HEK293T (cell line): ENCODE results near the gene ZFPM1.

Experiments
- BHLHE40 ChIP-seq: fragments of 450-650 bp; IDR thresholded peaks from 2 replicates; pipeline ENCODE4 v1.6.1; 2016; ENCODE audit warnings: mild to moderate bottlenecking, moderate library complexity, borderline replicate concordance
- FOXA1 ChIP-seq: fragments of 450-650 bp; IDR thresholded peaks from 2 replicates; pipeline ENCODE4 v1.6.1; 2016; ENCODE audit warnings: mild to moderate bottlenecking
- FOXK2 ChIP-seq: fragments of 450-650 bp; IDR thresholded peaks from 2 replicates; pipeline ENCODE4 v1.6.1; 2016; ENCODE audit warnings: mild to moderate bottlenecking
- NFRKB ChIP-seq: fragments of 450-650 bp; IDR thresholded peaks from 2 replicates; pipeline ENCODE4 v1.6.1; 2016; ENCODE audit warnings: mild to moderate bottlenecking, moderate library complexity
- SP1 ChIP-seq: fragments of 450-650 bp; IDR thresholded peaks from 2 replicates; pipeline ENCODE4 v1.6.1; 2017
- SUZ12 ChIP-seq: fragments of 450-650 bp; IDR thresholded peaks from 2 replicates; pipeline ENCODE4 v1.6.1; 2016; ENCODE audit warnings: mild to moderate bottlenecking
- TF ChIP-seq, protein P1 (sequence below): fragments of 450-650 bp; IDR thresholded peaks from 2 replicates; pipeline ENCODE4 v1.6.1; 2016

DNA sequence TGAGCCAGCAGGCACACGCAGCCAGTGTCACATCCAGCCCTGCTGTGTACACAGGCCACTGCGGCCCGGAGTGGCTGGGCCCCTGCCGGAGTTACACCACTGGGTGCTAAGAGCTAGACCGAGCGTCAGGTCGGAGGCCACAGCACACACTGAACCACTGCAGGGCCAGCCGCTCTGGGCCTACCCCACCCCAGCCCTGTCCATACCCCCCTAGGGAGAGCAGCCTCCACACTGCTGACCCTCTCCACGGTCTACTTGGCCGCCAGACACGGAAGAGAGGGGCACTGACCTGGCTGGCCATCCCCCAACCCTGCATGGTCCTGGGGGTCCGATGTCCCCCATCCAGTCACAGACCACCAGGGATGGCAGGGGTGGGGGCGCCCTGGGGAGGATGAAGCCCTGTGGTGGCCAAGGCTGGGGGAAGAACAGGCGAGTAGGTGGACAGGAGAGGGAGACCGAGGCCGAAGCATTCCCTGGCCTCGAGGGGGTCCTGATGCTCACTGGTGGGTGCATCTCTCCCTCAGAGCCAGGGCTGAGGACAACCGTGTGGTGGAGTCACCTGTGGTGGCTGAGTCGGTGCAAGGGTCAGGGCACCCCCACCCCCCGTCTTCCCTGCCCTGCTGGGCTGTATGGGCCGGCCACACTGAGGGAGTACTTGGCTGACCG lies 82.2 kb downstream of the ZFPM1 start:
- no peak for TF ChIP-seq SP1
- no peak for TF ChIP-seq BHLHE40
- no peak for TF ChIP-seq SUZ12
- no peak for TF ChIP-seq NFRKB
- no peak for TF ChIP-seq FOXA1
- TF ChIP-seq, protein P1, sequence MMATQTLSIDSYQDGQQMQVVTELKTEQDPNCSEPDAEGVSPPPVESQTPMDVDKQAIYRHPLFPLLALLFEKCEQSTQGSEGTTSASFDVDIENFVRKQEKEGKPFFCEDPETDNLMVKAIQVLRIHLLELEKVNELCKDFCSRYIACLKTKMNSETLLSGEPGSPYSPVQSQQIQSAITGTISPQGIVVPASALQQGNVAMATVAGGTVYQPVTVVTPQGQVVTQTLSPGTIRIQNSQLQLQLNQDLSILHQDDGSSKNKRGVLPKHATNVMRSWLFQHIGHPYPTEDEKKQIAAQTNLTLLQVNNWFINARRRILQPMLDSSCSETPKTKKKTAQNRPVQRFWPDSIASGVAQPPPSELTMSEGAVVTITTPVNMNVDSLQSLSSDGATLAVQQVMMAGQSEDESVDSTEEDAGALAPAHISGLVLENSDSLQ: no peak
- TF ChIP-seq FOXK2: no peak
